ENCODE results near the gene ATXN7. TPM values are rescaled to one million over a fixed set of nuclear protein-coding genes. Genes with fewer than 3 reads are reported as not detected.

The ATXN7 gene
- total RNA-seq, 1 donor from 2014 or later = 19.8 TPM

- no peaks in the 10 kb centered on the region for H3K9me3 Mint-ChIP-seq
- H3K27ac Mint-ChIP-seq = peak overlapping the region; percentile 9
- no peak for TF ChIP-seq CTCF (conservative IDR thresholded peaks at IDR 0.05)
- H3K36me3 Mint-ChIP-seq = peaks cover 30% of the 10 kb centered on the region
- no peaks in the 10 kb centered on the region for H3K4me1 Mint-ChIP-seq (ENCODE audit: unreplicated experiment)
- no peak for DNase-seq (ENCODE audit: extremely low spot score, unreplicated experiment)
- no peaks in the 10 kb centered on the region for H3K27me3 Mint-ChIP-seq
- H3K4me3 Mint-ChIP-seq = no peak overlapping the region
These were observed 120.7 kb downstream of the ATXN7 start for GRCh38 chr3:63984391-63984790.

GRCh38 chr3:63986146-63986545 lies 122.5 kb downstream of the ATXN7 start:
- H3K36me3 Mint-ChIP-seq = peaks cover 38% of the 10 kb centered on the region
- TF ChIP-seq CTCF (conservative IDR thresholded peaks at IDR 0.05) = no peak
- DNase-seq (ENCODE audit: extremely low spot score, unreplicated experiment) = no peak
- H3K4me3 Mint-ChIP-seq = no peak overlapping the region
- H3K27ac Mint-ChIP-seq = no peak overlapping the region
- no peaks in the 10 kb centered on the region for H3K9me3 Mint-ChIP-seq
- H3K4me1 Mint-ChIP-seq (ENCODE audit: unreplicated experiment) = no peaks in the 10 kb centered on the region
- no peaks in the 10 kb centered on the region for H3K27me3 Mint-ChIP-seq

GRCh38 chr3:63986831-63987230 lies 123.2 kb downstream of the ATXN7 start:
- H3K36me3 Mint-ChIP-seq = peaks cover 38% of the 10 kb centered on the region
- no peaks in the 10 kb centered on the region for H3K27me3 Mint-ChIP-seq
- H3K9me3 Mint-ChIP-seq = no peaks in the 10 kb centered on the region
- H3K4me3 Mint-ChIP-seq = no peak overlapping the region
- no peak overlapping the region for H3K27ac Mint-ChIP-seq
- no peak for TF ChIP-seq CTCF (conservative IDR thresholded peaks at IDR 0.05)
- no peak for DNase-seq (ENCODE audit: extremely low spot score, unreplicated experiment)
- H3K4me1 Mint-ChIP-seq (ENCODE audit: unreplicated experiment) = no peaks in the 10 kb centered on the region

GRCh38 chr3:63988943-63989342 lies 125.3 kb downstream of the ATXN7 start:
- DNase-seq (ENCODE audit: extremely low spot score, unreplicated experiment) = no peak
- H3K36me3 Mint-ChIP-seq = peaks cover 31% of the 10 kb centered on the region
- H3K9me3 Mint-ChIP-seq = no peaks in the 10 kb centered on the region
- H3K27ac Mint-ChIP-seq = no peak overlapping the region
- peaks cover 5% of the 10 kb centered on the region for H3K4me1 Mint-ChIP-seq (ENCODE audit: unreplicated experiment)
- H3K27me3 Mint-ChIP-seq = no peaks in the 10 kb centered on the region
- no peak for TF ChIP-seq CTCF (conservative IDR thresholded peaks at IDR 0.05)
- H3K4me3 Mint-ChIP-seq = no peak overlapping the region

- Mint-ChIP-seq H3K27me3 (no peaks in the 10 kb centered on the region), H3K4me1 (ENCODE audit: unreplicated experiment) (peaks cover 5% of the 10 kb centered on the region), H3K36me3 (peaks cover 29% of the 10 kb centered on the region), H3K9me3 (no peaks in the 10 kb centered on the region), H3K4me3 (no peak overlapping the region), H3K27ac (no peak overlapping the region)
- no peak for TF ChIP-seq CTCF (conservative IDR thresholded peaks at IDR 0.05)
- DNase-seq (ENCODE audit: extremely low spot score, unreplicated experiment) = no peak
These were observed 126.5 kb downstream of the ATXN7 start for GRCh38 chr3:63990204-63990603.

GRCh38 chr3:63990733-63991132 lies 127.1 kb downstream of the ATXN7 start:
- Mint-ChIP-seq H3K9me3 (no peaks in the 10 kb centered on the region), H3K27me3 (no peaks in the 10 kb centered on the region), H3K4me1 (ENCODE audit: unreplicated experiment) (peaks cover 5% of the 10 kb centered on the region), H3K27ac (no peak overlapping the region), H3K4me3 (no peak overlapping the region), H3K36me3 (peaks cover 28% of the 10 kb centered on the region)
- no peak for TF ChIP-seq CTCF (conservative IDR thresholded peaks at IDR 0.05)
- DNase-seq (ENCODE audit: extremely low spot score, unreplicated experiment) = no peak
